Loucy (cell line): ENCODE data around the gene METAP2.
"Not testable (repeated sequence)": the region's sequence is repeated elsewhere in the genome, so short reads cannot be mapped to it uniquely, and the experiment has no call there.

ENCODE experiments used
- H2AFZ ChIP-seq: fragments of 200-600 bp; sonication (generic); 2 replicates; pipeline ENCODE4 v1.6.0; 2016; ENCODE audit warnings: antibody characterized with exemption, mild to moderate bottlenecking, low read length, moderate library complexity
- H3F3A ChIP-seq: fragments of 200-600 bp; 2 replicates; pipeline ENCODE4 v1.6.0; 2016; ENCODE audit warnings: antibody characterized with exemption, low read depth, mild to moderate bottlenecking
- H3K27me3 ChIP-seq: fragments of 200-600 bp; sonication (generic); 2 replicates; pipeline ENCODE4 v1.6.1; 2014; ENCODE audit warnings: low read length, mild to moderate bottlenecking; ENCODE audit not compliant: insufficient read depth, poor library complexity, severe bottlenecking
- H3K36me3 ChIP-seq: fragments of 200-600 bp; sonication (generic); 2 replicates; pipeline ENCODE4 v1.6.1; 2016; ENCODE audit warnings: low read length; ENCODE audit not compliant: insufficient read depth
- H3K4me1 ChIP-seq: fragments of 200-600 bp; sonication (generic); 2 replicates; pipeline ENCODE4 v1.5.1; 2014; ENCODE audit warnings: low read length, mild to moderate bottlenecking; ENCODE audit not compliant: insufficient read depth, poor library complexity, severe bottlenecking
- H3K4me2 ChIP-seq: fragments of 200-600 bp; sonication (generic); 2 replicates; pipeline ENCODE4 v1.6.0; 2014; ENCODE audit warnings: antibody characterized with exemption, low read length, low read depth, mild to moderate bottlenecking; ENCODE audit not compliant: poor library complexity, severe bottlenecking
- H3K4me3 ChIP-seq: fragments of 200-600 bp; sonication (generic); 2 replicates; pipeline ENCODE4 v1.5.1; 2014; ENCODE audit warnings: low read length, mild to moderate bottlenecking, mixed read lengths; ENCODE audit not compliant: poor library complexity, severe bottlenecking
- H3K79me2 ChIP-seq: fragments of 200-600 bp; sonication (generic); 2 replicates; pipeline ENCODE4 v1.6.1; 2014; ENCODE audit warnings: low read length; ENCODE audit not compliant: insufficient read depth
- H3K9ac ChIP-seq: fragments of 200-600 bp; sonication (generic); 2 replicates; pipeline ENCODE4 v1.6.0; 2014; ENCODE audit warnings: mild to moderate bottlenecking, low read depth, low read length, moderate library complexity; ENCODE audit not compliant: poor library complexity, severe bottlenecking
- H3K9me2 ChIP-seq: fragments of 200-600 bp; sonication (generic); replicated peaks from 2 replicates; pipeline ENCODE4 v1.6.1; 2016; ENCODE audit warnings: low read depth, low read length, mixed read lengths
- H3K9me3 ChIP-seq: fragments of 200-600 bp; sonication (generic); 2 replicates; pipeline ENCODE4 v1.6.1; 2014; ENCODE audit warnings: mild to moderate bottlenecking, antibody characterized with exemption, low read length, low read depth; ENCODE audit not compliant: insufficient read depth
- H4K20me1 ChIP-seq: fragments of 200-600 bp; sonication (generic); 2 replicates; pipeline ENCODE4 v1.6.0; 2014; ENCODE audit warnings: antibody characterized with exemption, low read length, mild to moderate bottlenecking; ENCODE audit not compliant: insufficient read depth, poor library complexity, severe bottlenecking
- CTCF ChIP-seq: fragments of 200-600 bp; sonication (generic); conservative IDR thresholded peaks from 2 replicates; pipeline ENCODE4 v1.5.1; 2014; ENCODE audit warnings: mild to moderate bottlenecking, antibody characterized with exemption, low read length
- EZH2phosphoT487 ChIP-seq: fragments of 200-600 bp; IDR thresholded peaks from 2 replicates; pipeline ENCODE4 v1.6.1; 2018; ENCODE audit warnings: antibody characterized with exemption, mild to moderate bottlenecking, moderate library complexity, borderline replicate concordance

METAP2 gene

DNA sequence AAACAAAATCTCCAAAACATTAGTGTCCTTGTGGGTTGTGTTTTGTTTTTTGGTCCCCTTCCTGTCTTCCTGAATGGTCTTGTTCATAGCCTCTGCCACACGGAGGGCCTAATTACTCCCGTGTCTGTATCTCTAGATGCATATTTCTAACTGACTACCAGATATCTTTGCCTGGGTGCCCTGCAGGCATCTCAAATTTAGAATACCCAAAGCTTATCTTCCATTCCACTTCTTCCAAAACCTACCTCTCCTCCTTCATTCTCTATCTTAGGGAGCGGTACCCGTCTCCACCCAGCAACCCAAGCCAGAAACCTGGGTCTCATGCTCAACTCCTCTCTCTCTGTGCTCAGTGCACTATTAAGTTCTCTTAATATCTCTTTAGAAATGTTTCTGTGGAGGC is 10.9 kb upstream of the METAP2 start:
- TF ChIP-seq CTCF: no peak
- no peak for TF ChIP-seq EZH2phosphoT487
- H3K9me3 ChIP-seq: no peaks in the 10 kb centered on the region
- no peaks in the 10 kb centered on the region for H3K36me3 ChIP-seq
- no peaks in the 10 kb centered on the region for H3F3A ChIP-seq
- H2AFZ ChIP-seq: no peak overlapping the region
- no peak overlapping the region for H3K9ac ChIP-seq
- no peaks in the 10 kb centered on the region for H3K4me1 ChIP-seq
- H3K4me3 ChIP-seq: no peak overlapping the region
- no peaks in the 10 kb centered on the region for H4K20me1 ChIP-seq
- H3K4me2 ChIP-seq: no peak overlapping the region
- H3K79me2 ChIP-seq: no peaks in the 10 kb centered on the region
- no peaks in the 10 kb centered on the region for H3K9me2 ChIP-seq
- H3K27me3 ChIP-seq: no peaks in the 10 kb centered on the region

- not testable (repeated sequence) for H2AFZ ChIP-seq, H3K4me1 ChIP-seq, H3K79me2 ChIP-seq, H3F3A ChIP-seq, H3K27me3 ChIP-seq, H3K4me3 ChIP-seq, H3K9me3 ChIP-seq, H3K4me2 ChIP-seq, H3K9ac ChIP-seq, H4K20me1 ChIP-seq, H3K9me2 ChIP-seq, H3K36me3 ChIP-seq
Measured at GRCh38 chr12:95463776-95464175, 10.2 kb upstream of the METAP2 start.

DNA sequence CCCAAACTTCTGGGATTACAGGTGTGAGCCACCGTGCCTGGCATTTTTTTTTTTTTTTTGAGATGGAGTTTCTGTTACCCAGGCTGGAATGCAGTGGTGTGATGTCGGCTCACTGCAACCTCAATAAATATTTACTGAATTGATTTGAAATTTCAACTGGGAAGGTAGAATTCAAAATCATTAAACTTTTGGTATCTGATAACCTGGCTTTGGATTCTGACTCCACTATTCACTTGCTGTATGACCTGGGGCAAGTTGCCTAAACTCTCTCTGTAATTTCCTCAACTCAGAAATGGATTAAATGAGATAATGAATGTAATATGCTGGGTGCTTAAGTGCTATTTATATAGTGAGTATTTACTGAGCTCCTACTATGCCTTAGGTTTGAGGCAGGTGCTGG is 8.7 kb upstream of the METAP2 start:
- H3K4me1 ChIP-seq: no peaks in the 10 kb centered on the region
- H3K9ac ChIP-seq: no peak overlapping the region
- H3K27me3 ChIP-seq: no peaks in the 10 kb centered on the region
- no peaks in the 10 kb centered on the region for H3K9me3 ChIP-seq
- no peak for TF ChIP-seq EZH2phosphoT487
- no peak for TF ChIP-seq CTCF
- no peaks in the 10 kb centered on the region for H3F3A ChIP-seq
- no peaks in the 10 kb centered on the region for H3K79me2 ChIP-seq
- H3K36me3 ChIP-seq: no peaks in the 10 kb centered on the region
- H4K20me1 ChIP-seq: no peaks in the 10 kb centered on the region
- H3K4me2 ChIP-seq: no peak overlapping the region
- H3K4me3 ChIP-seq: no peak overlapping the region
- no peak overlapping the region for H2AFZ ChIP-seq
- no peaks in the 10 kb centered on the region for H3K9me2 ChIP-seq

DNA sequence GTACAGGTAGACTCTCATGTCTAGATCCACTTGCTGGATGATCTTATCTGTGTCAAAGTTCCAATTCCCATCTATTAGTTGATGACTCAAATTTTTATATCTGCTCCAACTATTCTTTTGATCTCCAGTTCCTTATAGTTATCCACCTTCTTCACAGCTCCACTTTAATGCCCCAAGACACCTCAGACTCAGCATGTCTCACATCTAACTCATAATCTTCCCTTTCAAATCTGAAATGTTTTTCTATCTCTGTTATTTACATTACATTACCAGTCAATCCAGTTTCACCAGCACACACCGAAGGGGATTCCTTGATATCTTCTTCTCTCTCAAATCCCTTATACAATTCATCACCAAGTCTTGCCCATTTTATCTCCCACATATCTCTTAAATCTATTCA is 3.7 kb upstream of the METAP2 start:
- Histone ChIP-seq H4K20me1 (peaks cover 8% of the 10 kb centered on the region), H3K4me2 (no peak overlapping the region), H3K9me2 (no peaks in the 10 kb centered on the region), H3F3A (no peaks in the 10 kb centered on the region), H3K4me3 (no peak overlapping the region), H2AFZ (no peak overlapping the region), H3K79me2 (peaks cover 14% of the 10 kb centered on the region), H3K27me3 (no peaks in the 10 kb centered on the region), H3K4me1 (peaks cover 16% of the 10 kb centered on the region), H3K9me3 (no peaks in the 10 kb centered on the region), H3K36me3 (no peaks in the 10 kb centered on the region), H3K9ac (no peak overlapping the region)
- TF ChIP-seq EZH2phosphoT487 (no peak), CTCF (no peak)
